Measurements from ENCODE around the gene ASXL1.
"Not testable (repeated sequence)": the region's sequence is repeated elsewhere in the genome, so short reads cannot be mapped to it uniquely, and the experiment has no call there.

Gene ASXL1

GRCh38 chr20:32363492-32363891 lies 5.4 kb downstream of the ASXL1 start:
- DNase-seq = no peak

- no peak for DNase-seq
Observed at GRCh38 chr20:32364554-32365208, 6.5 kb downstream of the ASXL1 start.

GRCh38 chr20:32365564-32365963 lies 7.4 kb downstream of the ASXL1 start:
- DNase-seq = no peak

- peak; percentile 60 for DNase-seq
Observed at GRCh38 chr20:32366380-32366779, 8.2 kb downstream of the ASXL1 start.

GRCh38 chr20:32368323-32368722 lies 10.2 kb downstream of the ASXL1 start:
- no peak for DNase-seq

- no peak for DNase-seq
Observed at GRCh38 chr20:32368925-32369324, 10.8 kb downstream of the ASXL1 start.

GRCh38 chr20:32370897-32371296 lies 12.8 kb downstream of the ASXL1 start:
- DNase-seq = no peak

- DNase-seq = no peak
Observed at GRCh38 chr20:32378461-32378860, 20.3 kb downstream of the ASXL1 start.

- DNase-seq = not testable (repeated sequence)
Observed at GRCh38 chr20:32380037-32380436, 21.9 kb downstream of the ASXL1 start.

- DNase-seq = no peak
Observed at GRCh38 chr20:32380745-32381144, 22.6 kb downstream of the ASXL1 start.

GRCh38 chr20:32382102-32382950 lies 24.2 kb downstream of the ASXL1 start:
- DNase-seq = no peak

- not testable (repeated sequence) for DNase-seq
Observed at GRCh38 chr20:32383441-32383840, 25.3 kb downstream of the ASXL1 start.

- no peak for DNase-seq
Observed at GRCh38 chr20:32385541-32385940, 27.4 kb downstream of the ASXL1 start.

- DNase-seq = no peak
Observed at GRCh38 chr20:32386091-32386490, 28.0 kb downstream of the ASXL1 start.

GRCh38 chr20:32387252-32387651 lies 29.1 kb downstream of the ASXL1 start:
- peak; percentile 73 for DNase-seq

- no peak for DNase-seq
Observed at GRCh38 chr20:32391003-32391402, 32.9 kb downstream of the ASXL1 start.

- DNase-seq = no peak
Observed at GRCh38 chr20:32395066-32395465, 36.9 kb downstream of the ASXL1 start.

- no peak for DNase-seq
Observed at GRCh38 chr20:32396646-32397160, 38.6 kb downstream of the ASXL1 start.

- DNase-seq = no peak
Observed at GRCh38 chr20:32397567-32398084, 39.5 kb downstream of the ASXL1 start.

GRCh38 chr20:32400476-32400875 lies 42.3 kb downstream of the ASXL1 start:
- DNase-seq = no peak

- DNase-seq = no peak
Observed at GRCh38 chr20:32404017-32404416, 45.9 kb downstream of the ASXL1 start.

GRCh38 chr20:32406701-32407100 lies 48.6 kb downstream of the ASXL1 start:
- DNase-seq = no peak

- DNase-seq = peak; percentile 65
Observed at GRCh38 chr20:32407131-32407750, 49.1 kb downstream of the ASXL1 start.
